ENCODE measurements around the gene URI1.

URI1 gene

GRCh38 chr19:30059741-30060457, 117.9 kb downstream of the URI1 start:
- no peak for DNase-seq (ENCODE audit: low read depth)

DNA sequence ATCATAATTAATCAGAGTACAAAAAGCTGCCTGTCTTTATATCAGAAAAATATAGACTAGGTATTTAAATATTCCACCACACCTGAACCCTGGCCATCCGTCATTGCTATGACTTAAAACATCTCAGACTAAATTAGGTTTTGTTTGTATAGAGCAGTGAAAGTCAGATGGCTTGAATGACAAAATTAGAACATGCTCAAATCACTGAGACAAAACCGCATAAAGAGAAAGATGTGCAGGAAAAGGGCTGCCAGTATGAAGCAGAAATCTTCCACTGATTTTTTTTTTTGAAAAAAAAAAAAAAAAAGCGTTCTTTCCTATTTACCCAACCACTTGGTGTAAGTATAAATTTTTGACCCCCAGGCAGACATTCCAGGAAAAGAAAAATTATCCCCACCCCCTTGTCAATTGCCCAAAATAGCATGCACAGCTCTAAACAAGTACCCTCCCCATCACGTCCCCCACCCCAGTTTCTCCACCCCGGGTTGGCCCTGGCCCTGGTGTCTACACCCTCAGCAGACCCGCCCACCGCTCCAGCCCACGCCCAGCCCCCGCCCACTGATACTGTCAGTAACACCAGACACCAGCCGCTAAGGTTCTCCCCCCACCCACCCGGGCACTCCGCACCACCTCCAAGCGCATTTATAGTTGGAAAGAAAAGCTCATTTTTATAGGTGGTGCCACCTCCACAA, 118.6 kb downstream of the URI1 start:
- no peak for DNase-seq (ENCODE audit: low read depth)

DNA sequence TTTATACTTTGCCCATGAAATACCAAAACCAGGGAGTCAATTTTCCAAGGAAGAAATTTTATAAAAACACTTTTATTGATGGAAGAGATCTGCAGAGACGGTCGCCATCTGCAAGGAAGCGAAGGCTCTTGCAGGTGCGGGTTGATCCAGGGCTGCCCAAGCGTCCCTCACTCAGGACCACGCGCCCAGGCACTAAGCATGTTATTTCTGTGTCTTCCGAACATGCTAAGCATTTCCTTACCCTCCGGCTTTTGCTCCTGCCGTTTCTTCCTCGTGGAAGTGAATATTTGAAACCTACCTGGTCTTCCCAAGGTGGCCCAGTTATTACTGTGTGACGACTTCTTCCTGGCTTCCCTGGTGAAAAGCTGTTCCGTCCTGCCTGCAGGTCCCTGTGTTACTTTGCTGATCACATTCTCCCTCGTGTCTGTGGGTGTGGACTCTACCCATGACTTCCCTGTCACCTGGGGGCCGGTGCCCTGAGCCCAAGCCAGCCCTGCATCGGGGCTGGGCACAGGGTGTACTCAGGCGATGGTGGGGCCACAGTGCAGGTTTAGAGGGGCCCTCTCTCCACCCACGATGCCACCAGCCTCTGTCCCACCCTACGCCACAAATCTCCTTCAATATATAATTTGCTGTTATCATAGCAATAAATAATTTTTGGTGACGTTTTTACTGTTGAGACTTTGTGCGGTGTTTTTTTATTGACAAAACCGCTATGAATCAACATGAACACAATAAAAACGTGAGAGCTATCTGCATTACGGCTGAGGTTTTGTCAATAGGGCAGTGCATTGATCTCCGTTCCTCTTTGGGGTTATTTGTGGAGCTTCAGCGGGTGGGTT, 119.4 kb downstream of the URI1 start:
- DNase-seq (ENCODE audit: low read depth): no peak

DNA sequence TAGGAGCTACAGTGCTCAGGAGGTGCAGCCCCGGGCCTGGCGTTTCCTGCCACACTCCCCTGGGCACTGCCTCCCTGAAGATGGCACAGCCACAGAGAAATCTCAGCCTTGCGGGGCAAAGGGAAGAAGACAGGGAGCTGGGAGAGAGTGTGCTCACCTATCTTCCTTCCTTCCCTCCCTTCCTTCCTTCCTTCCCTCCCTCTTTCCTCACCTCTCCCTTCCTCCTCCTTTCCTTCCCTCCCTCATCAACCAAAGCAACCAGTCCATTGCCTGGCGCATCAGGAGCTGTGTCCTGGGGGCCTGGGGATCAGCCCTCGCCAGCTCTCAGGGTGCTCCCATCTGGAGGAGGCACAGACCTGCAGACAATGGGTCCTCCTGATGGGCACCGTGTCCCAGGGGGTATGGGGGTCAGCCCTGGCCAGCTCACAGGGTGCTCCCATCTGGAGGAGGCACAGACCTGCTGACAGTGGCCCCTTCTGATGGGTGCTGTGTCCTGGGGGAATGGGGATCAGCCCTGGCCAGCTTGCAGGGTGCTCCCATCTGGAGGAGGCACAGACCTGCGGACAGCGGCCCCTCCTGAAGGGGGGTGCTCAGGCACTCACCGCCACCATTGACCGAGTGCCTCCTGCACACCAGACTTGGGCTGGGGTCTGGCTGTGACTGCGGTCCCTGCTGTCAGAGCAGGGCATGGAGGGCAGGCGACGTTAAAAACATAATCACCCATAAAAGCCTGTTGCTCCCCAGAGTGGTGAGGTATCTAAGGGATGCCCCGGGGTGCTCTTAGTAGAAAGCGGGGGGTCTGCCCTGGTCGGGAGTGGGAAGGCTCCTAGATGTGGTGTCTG, 120.2 kb downstream of the URI1 start:
- DNase-seq (ENCODE audit: low read depth): no peak

DNA sequence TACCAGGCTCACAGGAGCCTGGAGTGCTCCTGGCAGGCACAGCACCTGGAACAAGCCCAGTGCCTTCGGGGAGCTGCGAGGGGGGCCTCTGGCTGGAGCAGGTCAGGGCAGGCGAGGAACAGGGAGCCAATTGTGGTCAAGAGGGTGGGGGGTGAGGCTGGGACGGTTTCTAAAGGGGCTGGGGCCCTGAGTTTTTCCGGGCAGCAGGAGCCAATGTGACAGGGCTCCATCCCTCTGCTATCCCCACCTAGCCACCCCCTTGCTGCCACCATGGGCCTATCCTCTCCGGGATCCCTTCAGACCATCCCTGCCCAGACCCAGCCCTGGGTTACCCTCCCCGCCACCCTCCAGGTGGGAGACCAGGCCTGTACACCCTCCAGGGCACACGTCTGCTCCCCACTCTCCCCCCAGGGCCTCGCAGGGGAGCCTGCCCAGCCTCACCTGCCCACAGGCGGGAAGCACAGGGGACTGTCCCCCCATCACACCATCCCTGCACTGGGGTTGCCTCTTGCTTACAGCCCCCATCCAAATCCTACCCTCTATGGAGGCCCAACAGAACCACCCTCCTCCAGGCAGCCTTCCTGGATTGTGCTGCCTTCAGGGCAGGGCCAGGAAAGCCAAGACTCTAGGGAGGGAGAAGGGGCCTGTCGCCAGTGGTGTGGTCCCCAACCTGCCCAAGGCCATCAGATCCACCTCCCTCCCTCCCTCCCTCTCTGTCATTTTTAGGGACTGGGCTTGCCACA, 121.0 kb downstream of the URI1 start:
- no peak for DNase-seq (ENCODE audit: low read depth)

- DNase-seq (ENCODE audit: low read depth): no peak
These were observed 121.8 kb downstream of the URI1 start for GRCh38 chr19:30063650-30064347.

DNA sequence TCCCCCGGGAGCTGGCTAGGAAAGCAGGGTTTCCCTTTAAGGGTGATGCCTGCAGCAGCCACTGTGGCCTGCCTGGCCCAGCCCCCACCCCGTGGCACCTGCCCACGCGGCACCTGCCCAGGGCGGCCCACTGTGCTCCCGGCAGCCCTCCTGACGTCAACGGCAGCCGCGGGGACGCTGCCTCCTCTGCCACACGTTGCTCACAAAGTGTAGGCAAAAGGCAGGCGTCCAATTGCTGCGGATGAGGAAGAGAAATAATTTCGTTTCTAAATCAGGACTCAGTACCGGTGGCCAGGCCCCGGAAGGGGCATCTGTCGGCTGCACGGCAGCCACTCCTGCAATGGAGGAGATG, 122.3 kb downstream of the URI1 start:
- no peak for DNase-seq (ENCODE audit: low read depth)

GRCh38 chr19:30064771-30065494, 122.9 kb downstream of the URI1 start:
- no peak for DNase-seq (ENCODE audit: low read depth)

DNA sequence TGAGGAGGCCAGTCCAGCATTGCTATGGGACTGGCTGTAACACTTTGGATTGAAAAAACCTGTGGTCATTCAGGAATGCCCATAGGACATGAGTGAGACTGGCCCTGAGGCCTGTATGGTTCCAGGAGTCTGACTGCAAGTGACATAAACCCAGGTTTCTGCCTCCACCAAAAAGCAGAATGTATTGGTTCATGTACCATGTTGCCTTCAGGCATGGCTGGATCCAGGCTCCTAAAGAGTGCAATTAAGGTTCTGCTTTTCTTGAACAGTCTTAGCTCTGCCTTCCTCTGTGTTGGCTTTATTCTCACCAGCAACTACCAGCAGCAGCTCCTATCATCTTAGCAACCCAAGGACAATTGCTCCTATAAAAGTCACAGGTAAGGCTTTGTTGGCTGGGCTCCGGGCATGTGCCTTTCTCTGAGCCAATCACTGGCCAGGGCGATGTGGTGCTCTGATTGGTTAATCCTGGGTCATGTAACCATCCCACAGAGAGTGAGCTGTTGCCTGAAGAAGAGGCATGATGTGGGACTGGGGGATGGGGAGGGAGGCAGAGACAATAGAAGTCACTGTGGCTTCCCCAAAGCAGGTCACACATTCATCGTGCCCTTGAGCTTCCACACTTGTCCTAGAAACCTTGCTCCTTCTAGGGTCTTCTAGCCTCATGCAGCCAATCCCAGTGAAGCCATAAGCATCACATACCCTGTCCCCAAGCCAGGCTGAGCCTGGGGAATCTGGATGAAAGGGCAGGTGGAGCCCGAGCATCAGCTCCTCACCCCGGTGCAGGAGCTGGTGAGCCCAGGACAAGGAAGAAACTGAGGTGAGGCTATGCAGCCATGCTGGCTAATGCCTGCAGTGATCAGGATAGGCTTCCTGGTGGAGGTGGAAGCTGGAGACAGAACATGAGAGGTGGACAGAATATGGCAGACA, 123.9 kb downstream of the URI1 start:
- DNase-seq (ENCODE audit: low read depth): no peak

Measured in HS-5 (cell line).